GM19438 (cell line): ENCODE data around the gene POTEI.
"Not testable (repeated sequence)": the region's sequence is repeated elsewhere in the genome, so short reads cannot be mapped to it uniquely, and the experiment has no call there.

ENCODE experiments used
- ATAC-seq: cut with Tn5 transposase; IDR thresholded peaks from one replicate; pipeline ENCODE4 v1.9.1; 2021; ENCODE audit warnings: low read depth; ENCODE audit not compliant: unreplicated experiment

The POTEI gene

GRCh38 chr2:130491073-130491472, 18.1 kb downstream of the POTEI start:
- not testable (repeated sequence) for ATAC-seq

- not testable (repeated sequence) for ATAC-seq
These were observed 53.7 kb downstream of the POTEI start for GRCh38 chr2:130455413-130455812.

- ATAC-seq = not testable (repeated sequence)
These were observed 54.4 kb downstream of the POTEI start for GRCh38 chr2:130454712-130455083.

GRCh38 chr2:130453955-130454711, 55.0 kb downstream of the POTEI start:
- ATAC-seq = not testable (repeated sequence)

- not testable (repeated sequence) for ATAC-seq
These were observed 56.2 kb downstream of the POTEI start for GRCh38 chr2:130452897-130453296.

- ATAC-seq = not testable (repeated sequence)
These were observed 57.3 kb downstream of the POTEI start for GRCh38 chr2:130451823-130452222.

GRCh38 chr2:130451278-130451677, 57.9 kb downstream of the POTEI start:
- ATAC-seq = not testable (repeated sequence)

GRCh38 chr2:130450366-130450765, 58.8 kb downstream of the POTEI start:
- ATAC-seq = not testable (repeated sequence)

- ATAC-seq = peak; percentile 51
These were observed 81.5 kb downstream of the POTEI start for GRCh38 chr2:130427631-130428030.

GRCh38 chr2:130418845-130419244, 90.3 kb downstream of the POTEI start:
- ATAC-seq = not testable (repeated sequence)

- ATAC-seq = not testable (repeated sequence)
These were observed 92.4 kb downstream of the POTEI start for GRCh38 chr2:130416693-130417092.
